DMS53 (cell line): ENCODE data around the gene C17orf67.
A peak's percentile ranks its signal among the peaks of the same experiment; 100 is the strongest.

Experiments
- DNase-seq: peaks from one replicate; lab custom pipeline; 2025; lab: John Stamatoyannopoulos, UW

The C17orf67 gene, protein sequence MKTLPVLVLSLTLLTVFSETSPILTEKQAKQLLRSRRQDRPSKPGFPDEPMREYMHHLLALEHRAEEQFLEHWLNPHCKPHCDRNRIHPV

DNA sequence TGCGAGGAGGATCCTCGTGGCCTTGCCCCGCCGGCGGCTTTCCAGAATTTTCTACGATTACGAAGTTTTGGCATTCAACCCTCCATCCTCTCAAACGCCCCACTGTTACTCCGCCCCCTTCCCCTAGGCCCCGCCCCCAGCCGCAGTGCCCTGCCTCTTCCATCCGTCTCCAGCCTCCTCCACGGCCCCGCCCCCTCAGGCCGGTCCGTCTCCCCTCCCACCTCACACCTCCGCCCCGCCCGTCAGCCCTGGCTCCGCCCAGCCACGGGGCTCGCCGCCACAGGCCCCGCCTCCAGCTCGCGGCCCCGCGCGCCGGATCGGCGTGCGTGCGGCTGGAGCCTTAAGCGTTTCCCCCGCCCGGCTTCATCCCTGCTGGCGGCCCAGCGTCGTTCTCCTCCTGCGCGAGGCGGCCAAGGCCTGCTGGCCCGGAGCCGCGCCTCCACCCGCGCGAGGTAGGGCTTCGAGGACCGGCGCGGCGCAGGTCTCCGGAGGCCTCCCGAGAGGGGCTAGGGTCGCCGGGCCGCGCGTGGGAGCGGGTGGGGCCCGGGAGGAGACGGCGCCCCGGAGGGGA lies at the start of gene C17orf67, which contains the start of gene DGKE:
Gene C17orf67, minus strand, starts transcription at position 112 of the 571 bp plus-strand sequence. CDS start 18,110 bp downstream, outside the sequence.
Gene DGKE, plus strand, starts transcription at position 343 of the 571 bp plus-strand sequence. CDS start 645 bp downstream, outside the sequence.
- peak; percentile 96 for DNase-seq

DNA sequence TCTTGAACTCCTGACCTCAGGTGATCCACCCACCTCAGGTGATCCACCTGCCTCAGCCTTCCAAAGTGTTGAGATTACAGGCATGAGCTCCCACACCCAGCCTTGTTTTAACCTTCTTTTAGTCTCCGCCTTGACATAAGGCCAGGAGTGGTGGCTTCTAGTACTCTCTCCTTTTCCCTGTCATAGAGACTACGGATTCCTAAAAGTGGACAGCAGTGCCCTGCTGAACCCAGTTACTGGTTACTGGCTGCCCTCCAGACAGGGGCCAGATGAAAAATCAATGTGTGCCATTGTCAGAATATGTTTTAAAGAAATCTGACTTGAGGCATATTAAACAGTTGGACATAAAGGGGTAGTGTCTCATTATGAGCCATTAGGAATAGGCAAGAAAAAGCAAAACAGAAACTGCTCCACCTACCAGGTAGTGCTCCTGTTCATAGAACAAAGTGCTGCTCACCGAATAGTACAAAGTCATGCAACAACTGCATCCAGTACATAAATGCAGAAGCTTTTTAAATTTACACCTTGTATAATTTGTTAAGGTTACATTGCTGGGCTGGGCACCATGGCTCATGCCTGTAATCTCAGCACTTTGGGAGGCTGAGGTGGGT lies 48.1 kb upstream of the C17orf67 start:
- no peak for DNase-seq

DNA sequence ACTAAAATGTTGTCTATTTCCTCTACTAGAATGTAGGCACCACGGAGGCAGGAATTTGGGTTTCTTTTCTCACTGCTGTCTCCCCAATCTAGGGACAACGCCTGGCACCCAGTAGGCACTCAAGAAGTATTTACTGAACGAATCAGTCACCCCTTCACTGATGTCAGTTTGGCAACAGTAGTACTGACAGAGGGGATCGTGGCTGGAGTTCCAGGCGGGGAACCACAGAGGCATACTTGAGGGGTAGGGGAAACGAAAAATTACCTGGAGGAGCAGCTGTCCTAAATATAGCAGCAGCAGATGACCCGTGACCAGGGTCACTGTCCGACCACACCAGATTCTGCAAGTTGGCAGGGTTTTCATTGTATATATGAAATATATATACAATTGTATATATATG lies 46.9 kb upstream of the C17orf67 start:
- no peak for DNase-seq

DNA sequence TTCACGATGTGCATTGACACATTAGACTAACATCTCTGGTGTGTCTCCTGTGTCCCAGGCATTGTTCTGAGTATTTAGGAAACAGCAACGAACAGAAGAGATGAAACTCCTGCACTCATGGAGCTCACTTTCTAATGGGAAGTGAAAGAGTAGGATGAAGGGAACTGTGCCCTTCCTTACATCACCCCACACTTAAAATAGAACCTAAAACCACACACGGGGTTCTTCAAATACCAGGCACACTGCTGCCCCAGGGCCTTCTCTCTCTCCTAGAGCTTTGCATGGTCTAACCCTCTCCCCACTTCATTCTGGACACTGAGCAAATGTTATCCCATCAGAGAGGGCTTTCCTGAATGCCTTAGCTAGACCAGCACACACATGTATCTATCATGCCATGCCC lies 46.4 kb upstream of the C17orf67 start:
- DNase-seq, result no peak

DNA sequence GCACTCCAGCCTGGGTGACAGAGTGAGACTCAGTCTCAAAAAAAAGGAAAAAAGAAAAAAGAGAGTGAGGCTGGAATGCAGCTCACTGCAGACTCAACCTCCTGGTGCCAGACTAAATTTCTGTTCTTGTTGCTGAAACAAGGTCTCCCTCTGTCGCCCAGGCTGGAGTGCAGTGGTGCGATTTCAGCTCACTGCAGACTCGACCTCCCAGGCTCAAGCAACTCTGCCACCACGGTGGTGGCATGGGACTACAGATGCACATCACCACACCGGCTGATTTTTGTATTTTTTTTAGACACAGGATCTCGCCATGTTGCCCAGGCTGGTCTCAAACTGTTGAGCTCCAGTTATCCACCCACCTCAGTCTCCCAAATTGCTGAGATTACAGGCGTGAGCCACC lies 45.6 kb upstream of the C17orf67 start:
- DNase-seq, result no peak

DNA sequence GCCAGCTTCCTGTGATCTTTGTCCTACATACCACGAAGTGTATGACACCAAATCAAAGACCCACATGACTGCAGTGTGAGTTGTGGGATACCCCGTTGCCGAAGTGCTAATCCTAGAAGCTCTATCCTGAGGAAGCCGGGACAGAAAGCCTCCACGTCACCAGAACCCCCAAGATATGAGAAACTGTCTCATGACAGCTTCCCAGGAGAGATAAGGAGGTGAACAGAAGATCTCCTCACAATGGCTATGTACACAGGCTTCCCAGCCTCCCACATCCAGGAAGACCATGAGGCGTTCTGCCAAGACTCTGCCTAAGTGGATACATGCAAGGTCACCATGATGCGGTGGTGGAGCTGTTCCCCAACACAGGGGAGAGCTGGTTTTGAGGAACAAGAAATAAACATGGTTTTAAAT lies 43.1 kb upstream of the C17orf67 start:
- DNase-seq, result no peak

DNA sequence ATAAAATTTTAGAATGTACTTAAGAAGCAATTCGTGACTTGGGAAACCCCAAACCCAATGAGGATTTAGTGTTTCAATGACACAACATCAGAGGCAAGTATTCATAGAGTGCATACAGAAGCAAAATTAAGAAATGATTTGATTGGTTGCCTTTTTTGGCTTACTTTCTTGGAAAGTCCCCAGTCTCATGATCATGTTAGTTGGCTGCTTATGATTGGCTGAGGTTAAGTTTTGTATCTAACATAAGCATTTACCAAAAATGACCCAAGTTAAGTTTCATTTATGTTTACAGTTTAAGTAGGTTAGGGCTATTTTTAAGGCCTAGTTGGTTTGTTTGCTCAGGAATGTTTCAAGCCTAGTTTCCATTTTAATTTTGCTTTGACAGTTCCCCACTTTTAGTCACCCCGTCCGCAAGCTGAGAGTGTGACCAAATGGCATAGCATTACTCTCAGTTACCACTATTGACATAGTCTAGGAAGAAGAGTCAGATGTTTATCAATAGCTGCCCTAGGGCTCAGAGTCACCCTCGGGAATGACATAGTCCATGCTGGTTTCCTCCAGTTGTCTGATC lies 36.4 kb upstream of the C17orf67 start:
- no peak for DNase-seq

DNA sequence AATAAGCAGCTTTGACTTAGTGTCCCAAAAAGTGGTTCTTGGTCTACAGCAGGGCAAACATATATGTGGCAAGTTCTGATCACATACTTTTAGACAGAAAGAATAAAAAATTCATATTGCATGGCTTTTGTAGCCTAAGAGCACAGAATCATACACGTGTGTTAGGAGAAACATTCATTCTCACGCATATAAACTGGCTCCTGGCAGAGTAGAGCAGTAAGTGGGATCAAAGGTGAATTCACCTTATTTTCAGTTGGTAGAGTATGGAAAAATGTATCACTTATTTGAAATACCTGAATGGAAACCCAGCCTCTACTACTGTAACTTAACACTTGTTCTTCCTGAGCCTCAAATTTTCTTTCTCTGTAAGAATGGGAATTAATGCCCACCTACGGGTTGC lies 35.0 kb upstream of the C17orf67 start:
- DNase-seq, result no peak

DNA sequence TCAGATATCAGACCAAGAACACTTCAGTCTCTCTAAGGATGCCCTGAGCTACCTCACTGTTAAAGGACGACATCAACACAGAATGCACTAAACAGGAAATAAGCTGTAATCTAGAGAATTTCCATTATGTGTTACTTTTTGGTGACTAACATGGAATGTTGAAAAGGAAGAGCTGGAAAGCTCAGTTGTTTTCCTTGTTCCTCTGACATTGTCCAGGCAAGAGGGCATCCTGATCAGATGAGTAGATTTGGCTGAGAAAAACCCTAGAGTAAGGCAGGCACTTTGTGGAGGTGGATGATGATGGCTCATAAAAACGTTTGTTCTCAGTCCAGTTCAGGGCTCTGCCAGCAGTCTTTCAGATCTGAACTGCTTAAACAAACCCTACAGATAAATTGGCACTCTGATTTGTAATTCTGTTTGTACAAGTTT lies 34.2 kb upstream of the C17orf67 start:
- no peak for DNase-seq

DNA sequence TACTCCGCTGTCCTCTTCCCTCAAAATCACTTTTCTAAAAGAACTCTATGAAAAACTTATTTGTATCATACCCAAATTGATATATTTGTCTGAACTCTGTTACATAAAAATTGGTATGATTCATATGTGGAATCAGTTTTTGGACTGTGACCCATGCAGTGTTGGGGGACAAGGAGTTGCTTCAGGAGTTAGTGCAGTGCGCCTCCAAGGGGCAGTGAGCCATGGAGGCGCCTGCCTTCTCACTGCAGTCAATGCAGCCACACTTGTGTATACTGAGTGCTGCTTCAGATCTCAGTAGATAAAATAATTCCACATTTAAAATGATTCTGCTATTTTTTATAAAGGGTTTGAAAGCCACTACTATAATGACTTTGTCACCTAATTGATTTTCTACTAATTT lies 32.8 kb upstream of the C17orf67 start:
- no peak for DNase-seq

DNA sequence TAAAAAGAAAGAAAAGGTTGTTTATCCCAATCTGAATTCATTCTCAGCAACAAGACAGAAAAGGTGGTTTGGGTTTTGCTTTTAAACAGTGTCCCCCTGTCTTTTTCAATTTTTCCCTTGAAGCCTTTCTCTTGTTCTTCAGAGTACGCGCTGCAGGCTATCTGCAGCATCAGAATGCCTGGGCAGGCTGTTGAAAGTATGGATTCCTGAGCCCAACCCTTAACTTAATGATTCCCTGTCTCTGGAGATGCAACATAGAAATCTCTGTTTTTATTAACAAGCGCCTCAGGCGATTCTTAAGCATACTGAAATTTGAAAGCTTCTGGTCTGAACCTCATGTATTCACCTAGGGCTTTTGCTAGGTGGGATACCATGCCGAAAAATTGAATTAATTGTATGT lies 32.4 kb upstream of the C17orf67 start:
- DNase-seq, result no peak

DNA sequence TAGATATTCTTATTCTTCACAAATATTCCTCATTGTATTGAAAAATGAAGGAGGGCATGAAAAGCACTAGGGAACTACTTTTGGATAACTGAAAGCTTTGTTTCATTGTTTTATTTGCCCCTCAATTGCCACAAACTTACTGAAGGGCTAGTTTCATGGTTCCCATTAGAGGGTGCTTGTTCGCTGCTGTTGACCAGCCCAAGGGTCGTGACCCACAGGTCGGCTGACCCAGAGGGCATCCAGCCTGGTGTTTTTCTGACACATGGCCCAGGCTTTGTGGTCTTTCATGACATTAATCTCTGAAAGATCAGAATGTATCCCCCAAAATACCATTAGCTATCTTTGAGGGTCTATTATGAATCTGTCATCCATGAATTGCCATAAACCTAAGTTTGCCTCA lies 30.3 kb upstream of the C17orf67 start:
- DNase-seq, result no peak

DNA sequence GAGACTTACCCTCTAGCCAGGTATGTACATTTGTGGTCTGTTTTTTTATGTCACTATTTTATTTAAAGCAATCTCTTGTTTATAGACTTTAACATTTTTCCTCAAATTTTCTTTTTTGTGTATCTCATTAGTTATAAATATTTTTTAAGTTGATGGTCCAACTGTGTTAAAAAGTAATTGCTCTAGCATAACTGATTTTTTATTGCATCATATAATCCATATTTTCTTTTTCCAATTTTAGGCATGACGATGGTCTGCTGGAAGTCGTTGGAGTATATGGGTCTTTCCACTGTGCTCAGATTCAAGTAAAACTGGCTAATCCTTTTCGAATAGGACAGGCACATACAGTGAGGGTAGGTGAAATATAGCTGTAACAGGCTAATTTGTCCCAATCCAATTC lies 28.2 kb upstream of the C17orf67 start:
- no peak for DNase-seq

DNA sequence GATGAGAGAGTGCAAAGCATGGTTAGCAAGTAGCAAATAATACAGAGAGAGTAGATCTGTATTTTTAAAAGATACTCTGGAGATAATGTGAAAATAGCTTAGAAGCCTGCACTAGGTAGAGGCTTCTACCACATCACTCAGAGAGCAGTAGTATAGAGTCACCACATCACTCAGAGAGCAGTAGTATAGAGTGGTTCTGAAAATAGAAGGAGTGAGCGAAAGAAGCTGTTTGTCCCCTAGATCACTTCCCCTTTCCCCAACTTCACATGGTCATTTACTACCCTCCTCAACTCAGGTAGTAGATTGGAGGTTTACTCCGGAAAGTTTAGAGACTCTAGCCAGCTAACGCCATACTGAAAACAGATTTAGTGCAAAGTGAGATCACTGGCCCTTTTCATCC lies 17.3 kb upstream of the C17orf67 start:
- DNase-seq, result no peak

DNA sequence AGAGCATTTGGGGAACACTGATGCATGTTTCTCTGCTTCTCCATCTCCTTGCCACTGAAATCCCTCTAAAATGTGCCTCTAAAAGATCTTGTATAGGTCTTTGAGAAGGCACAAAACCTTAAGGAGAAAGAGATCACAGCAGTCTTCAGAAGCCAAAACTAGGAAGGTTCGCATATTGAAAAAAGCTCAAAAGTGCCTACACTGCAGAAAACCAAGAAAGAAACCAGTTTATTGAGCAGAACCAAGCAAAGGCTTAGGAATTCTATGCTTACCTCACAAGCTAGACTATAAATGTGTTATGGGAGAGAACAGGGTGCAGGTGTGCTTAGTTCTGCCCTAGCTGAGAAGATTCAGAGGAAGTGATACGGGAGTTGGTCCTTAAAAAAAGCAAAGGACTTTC lies 16.9 kb upstream of the C17orf67 start:
- no peak for DNase-seq

DNA sequence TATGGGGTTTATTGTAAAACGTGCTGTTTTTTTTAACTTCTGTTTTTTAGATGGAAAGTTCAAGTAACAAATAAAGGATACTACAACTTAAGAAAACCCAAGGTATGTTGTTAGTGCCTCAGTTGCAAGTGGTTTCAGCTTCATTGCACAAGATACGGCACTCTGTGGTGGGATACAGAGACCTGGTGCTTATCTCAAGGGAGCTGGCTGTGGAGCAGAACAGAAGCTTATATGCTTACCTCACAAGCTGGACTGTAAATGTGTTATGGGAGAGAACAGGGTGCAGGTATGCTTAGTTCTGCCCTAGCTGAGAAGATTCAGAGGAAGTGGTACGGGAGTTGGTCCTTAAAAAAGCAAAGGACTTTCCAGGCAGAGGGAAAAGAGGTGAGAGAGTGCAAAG lies 15.4 kb upstream of the C17orf67 start:
- no peak for DNase-seq

DNA sequence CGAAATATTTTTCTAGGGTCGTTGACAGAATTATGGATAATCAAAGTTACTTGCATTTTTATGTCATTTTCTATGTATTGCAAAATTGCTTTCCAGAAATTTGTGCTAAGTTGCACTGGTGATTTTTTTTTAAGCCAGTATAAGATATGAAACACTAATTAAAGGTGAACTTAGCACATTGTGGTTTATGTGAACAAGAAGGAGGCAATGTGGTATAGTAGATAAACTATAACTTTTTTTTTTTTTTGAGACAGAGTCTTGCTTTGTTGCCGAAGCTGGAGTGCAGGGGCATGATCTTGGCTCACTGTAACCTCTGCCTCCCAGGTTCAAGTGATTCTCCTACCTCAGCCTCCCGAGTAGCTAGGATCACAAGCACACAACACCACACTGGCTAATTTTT lies 13.4 kb upstream of the C17orf67 start:
- no peak for DNase-seq

DNA sequence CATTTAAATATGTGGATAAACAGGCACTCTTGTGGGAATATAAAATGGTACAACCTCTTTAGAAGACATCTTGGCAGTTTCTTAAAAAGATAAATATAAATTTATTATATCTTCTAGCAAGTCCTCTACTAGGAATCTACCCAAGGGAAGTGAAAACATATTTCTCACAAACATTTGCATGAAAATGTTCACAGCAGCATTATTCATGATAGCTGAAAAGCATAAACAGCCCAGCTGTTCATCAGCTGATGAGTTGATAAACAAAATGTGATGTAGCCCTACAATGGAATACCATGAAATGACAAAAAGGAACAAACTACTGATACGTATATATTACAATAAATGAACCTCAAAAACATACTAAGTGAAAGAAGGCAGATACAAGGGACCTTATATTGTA lies 12.2 kb upstream of the C17orf67 start:
- DNase-seq, result no peak

DNA sequence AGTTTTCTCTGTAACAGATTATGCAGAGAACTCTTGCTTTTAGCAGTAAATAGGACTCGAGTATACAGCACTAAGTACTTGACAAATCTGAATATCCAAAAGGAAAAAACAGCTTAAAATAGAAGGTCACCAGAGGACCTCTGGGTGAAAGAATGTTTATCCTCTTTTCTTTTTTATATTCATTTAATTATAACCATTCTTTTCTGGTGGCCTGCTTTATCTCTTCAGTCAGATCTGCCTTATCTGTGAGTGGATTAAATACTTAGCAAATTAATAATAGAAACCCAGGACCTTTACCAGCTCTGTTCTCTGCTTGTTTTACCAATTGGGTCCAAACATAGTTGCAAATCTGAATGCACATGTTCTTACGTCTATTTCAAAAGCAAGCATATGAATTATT lies 8.9 kb upstream of the C17orf67 start:
- no peak for DNase-seq

DNA sequence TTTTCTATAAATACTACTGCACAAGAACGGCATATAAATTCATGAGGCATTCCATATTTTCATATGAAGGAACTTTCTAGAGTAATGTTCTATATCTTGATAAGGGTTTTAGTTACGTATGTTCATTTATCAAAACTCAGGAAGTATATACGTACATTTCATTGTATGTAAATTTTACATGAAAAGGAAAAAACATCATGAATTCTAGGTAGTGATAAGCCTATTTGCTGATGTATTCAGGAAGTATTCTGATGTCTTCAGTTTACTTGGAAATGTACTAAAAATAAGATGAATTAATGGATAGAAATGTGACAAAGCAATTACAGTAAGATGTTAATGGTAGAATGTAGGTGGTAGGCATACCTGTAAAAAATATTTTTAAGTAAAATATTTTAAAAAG lies 5.0 kb upstream of the C17orf67 start:
- DNase-seq, result no peak

DNA sequence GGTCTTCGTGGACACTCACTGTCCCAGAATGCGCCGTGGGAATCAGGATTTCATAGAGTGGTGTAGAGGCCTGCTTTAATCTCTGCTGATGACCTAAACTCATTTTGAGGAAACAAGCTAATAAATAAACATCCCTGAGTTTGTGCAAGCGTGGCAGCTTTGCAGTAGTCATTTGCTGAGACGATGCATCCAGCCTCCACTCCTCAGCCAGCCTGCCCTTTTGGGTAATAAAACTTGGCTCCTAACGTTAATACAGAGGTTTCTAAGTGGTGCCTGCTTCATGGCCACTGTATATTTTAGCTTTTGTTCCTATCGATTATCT lies 1.5 kb upstream of the C17orf67 start:
- peak; percentile 58 for DNase-seq

DNA sequence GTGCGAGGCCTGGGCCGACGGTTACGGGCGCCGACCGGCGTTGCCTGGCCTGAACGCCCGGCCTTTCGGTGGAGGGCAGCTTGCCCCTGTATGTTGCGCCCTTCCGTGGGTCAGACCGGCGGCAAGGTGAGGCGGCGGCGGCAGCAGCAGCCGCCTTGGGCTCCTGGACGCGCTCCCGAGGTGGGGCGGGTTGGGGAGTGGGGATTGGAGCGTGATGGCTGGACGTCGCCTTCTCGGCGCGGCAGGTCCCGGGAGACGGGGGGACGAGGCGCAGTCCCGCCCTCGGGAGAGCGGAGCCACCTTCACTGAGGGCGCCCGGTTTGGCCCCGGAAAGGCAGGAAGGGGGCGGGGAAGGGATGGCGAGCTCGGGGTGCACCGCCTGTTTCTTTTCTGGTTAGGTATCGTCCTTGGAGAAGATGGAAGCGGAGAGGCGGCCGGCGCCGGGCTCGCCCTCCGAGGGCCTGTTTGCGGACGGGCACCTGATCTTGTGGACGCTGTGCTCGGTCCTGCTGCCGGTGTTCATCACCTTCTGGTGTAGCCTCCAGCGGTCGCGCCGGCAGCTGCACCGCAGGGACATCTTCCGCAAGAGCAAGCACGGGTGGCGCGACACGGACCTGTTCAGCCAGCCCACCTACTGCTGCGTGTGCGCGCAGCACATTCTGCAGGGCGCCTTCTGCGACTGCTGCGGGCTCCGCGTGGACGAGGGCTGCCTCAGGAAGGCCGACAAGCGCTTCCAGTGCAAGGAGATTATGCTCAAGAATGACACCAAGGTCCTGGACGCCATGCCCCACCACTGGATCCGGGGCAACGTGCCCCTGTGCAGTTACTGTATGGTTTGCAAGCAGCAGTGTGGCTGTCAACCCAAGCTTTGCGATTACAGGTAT lies 902 bp upstream of the C17orf67 start:
- peak; percentile 83 for DNase-seq
